ENCODE data around the gene GMDS. TPM values are rescaled to one million over a fixed set of nuclear protein-coding genes. Genes with fewer than 3 reads are reported as not detected.

Gene GMDS
- total and polyA plus RNA-seq, 2 of the 8 experiments (the other 6 are each of a cell fraction or from before 2014, with no cell fraction given) = 16.8 to 50.0 TPM

DNA sequence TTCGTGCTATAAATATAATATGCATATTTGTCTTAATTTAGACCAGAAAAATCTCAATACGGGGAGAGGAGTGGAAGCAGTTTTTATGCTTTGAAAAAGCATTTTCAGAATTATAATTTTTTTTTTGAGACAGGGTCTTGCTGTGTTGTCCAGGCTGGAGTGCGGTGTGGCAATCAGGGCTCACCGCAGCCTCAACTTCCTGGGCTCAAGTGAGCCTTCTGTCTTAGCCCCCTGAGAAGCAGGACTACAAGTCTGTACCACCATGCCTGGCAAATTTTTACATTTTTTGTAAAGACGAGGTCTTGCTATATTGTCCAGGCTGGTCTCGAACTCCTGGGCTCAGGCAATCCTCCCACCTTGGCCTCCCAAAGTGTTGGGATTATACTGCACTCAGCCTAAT is 438.5 kb downstream of the GMDS start:
- no peak overlapping the region for H2AK5ac ChIP-seq (ENCODE audit: low read depth, low read length)
- H3K4me2 ChIP-seq (ENCODE audit: insufficient read depth in 1 of 2, low read depth in 2 of 2, low read length in 2 of 2) = no peak overlapping the region
- no peaks in the 10 kb centered on the region for H3K23me2 ChIP-seq (ENCODE audit: low read depth, low read length)
- no peak overlapping the region for H2BK15ac ChIP-seq (ENCODE audit: low read length)
- H2BK5ac ChIP-seq (ENCODE audit: low read depth, low read length) = no peak overlapping the region
- H3K4me3 ChIP-seq (ENCODE audit: extremely low read depth in 1 of 4, insufficient read depth in 2 of 4, low read depth in 3 of 4, low read length in 4 of 4) = no peak overlapping the region
- no peak overlapping the region for H4K5ac ChIP-seq (ENCODE audit: insufficient read length, low read depth, low read length)
- no peak overlapping the region for H3K9ac ChIP-seq (replicated peaks in 1 of 4; ENCODE audit: extremely low read depth in 1 of 4, low read depth in 3 of 4, low read length in 3 of 4)
- H3K18ac ChIP-seq (ENCODE audit: extremely low read depth, low read length) = no peak overlapping the region
- no peak overlapping the region for H4K91ac ChIP-seq (replicated peaks; ENCODE audit: insufficient read length, low read length)
- no peaks in the 10 kb centered on the region for H3K79me1 ChIP-seq (ENCODE audit: low read depth, low read length)
- no peak overlapping the region for H3K27ac ChIP-seq (ENCODE audit: low read depth, low read length)
- H2BK120ac ChIP-seq (replicated peaks; ENCODE audit: low read depth, low read length) = no peak overlapping the region
- H3K9me3 ChIP-seq (ENCODE audit: insufficient read depth in 2 of 2, low read depth in 1 of 2, low read length in 1 of 2) = no peaks in the 10 kb centered on the region
- no peak overlapping the region for H3K4ac ChIP-seq (replicated peaks; ENCODE audit: insufficient read length, low read depth, low read length)
- no peaks in the 10 kb centered on the region for H3K36me3 ChIP-seq (ENCODE audit: control insufficient read depth in 2 of 4, insufficient read depth in 4 of 4, low read length in 3 of 4)
- DNase-seq (ENCODE audit: low read depth in 1 of 2, low spot score in 2 of 2) (no peak), FAIRE-seq (no peak)
- ChIA-PET CTCF (ENCODE audit: partially characterized antibody) (interaction anchor here (0.6 kb wide), 1 partner anchor 832 kb away, joined by 3 read pairs; no protein-coding TSS in a partner anchor), POLR2A (ENCODE audit: partially characterized antibody) (no interaction called here)
- no peak overlapping the region for H2BK12ac ChIP-seq (ENCODE audit: low read depth, low read length)
- no peak overlapping the region for H3K23ac ChIP-seq (ENCODE audit: insufficient read length)
- H3K56ac ChIP-seq (replicated peaks; ENCODE audit: insufficient read length, low read depth, low read length) = no peak overlapping the region
- WGBS, 2 experiments (ENCODE audit: extremely low coverage in 1 of 2, insufficient coverage in 1 of 2, insufficient read length in 1 of 2, insufficient replicate concordance in 2 of 2, low coverage in 1 of 2, low lambda C conversion rate in 2 of 2, missing lambda C conversion rate in 1 of 2) = 96% methylated on average over 6 of the region's 6 CpGs; no CpG with 5 or more reads in 1 of the 2 experiments
- H3K79me2 ChIP-seq (ENCODE audit: control insufficient read depth in 1 of 2, insufficient read depth in 2 of 2, low read length in 2 of 2) = no peaks in the 10 kb centered on the region
- TF ChIP-seq SIN3A (conservative IDR thresholded peaks at IDR 0.05 in 1 of 2, IDR thresholded peaks at IDR 0.05 in 1 of 2; ENCODE audit: low read depth in 1 of 2, low read length in 2 of 2) = no peak
- no peak for TF ChIP-seq JUND (IDR thresholded peaks at IDR 0.05; ENCODE audit: low read length)
- no peak for TF ChIP-seq EP300 (IDR thresholded peaks at IDR 0.05; ENCODE audit: borderline replicate concordance in 1 of 2, low read depth in 2 of 2, low read length in 2 of 2)
- no peak for TF ChIP-seq ASH2L (IDR thresholded peaks at IDR 0.05; ENCODE audit: low read length)
- TF ChIP-seq RBBP5 (IDR thresholded peaks at IDR 0.05; ENCODE audit: borderline replicate concordance, low read depth, low read length) = no peak
- TF ChIP-seq, protein P1, sequence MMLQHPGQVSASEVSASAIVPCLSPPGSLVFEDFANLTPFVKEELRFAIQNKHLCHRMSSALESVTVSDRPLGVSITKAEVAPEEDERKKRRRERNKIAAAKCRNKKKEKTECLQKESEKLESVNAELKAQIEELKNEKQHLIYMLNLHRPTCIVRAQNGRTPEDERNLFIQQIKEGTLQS (IDR thresholded peaks at IDR 0.05; ENCODE audit: insufficient read depth, low read depth, low read length) = no peak
- no peak for TF ChIP-seq KDM4A (IDR thresholded peaks at IDR 0.05; ENCODE audit: low read depth, low read length, severe bottlenecking)
- no peak for TF ChIP-seq HDAC6 (IDR thresholded peaks at IDR 0.05; ENCODE audit: low read depth, low read length)
- no peak for TF ChIP-seq POU5F1 (IDR thresholded peaks at IDR 0.05; ENCODE audit: low read depth, low read length)
- TF ChIP-seq SIX5 (IDR thresholded peaks at IDR 0.05; ENCODE audit: low read depth, low read length) = no peak
- no peak for TF ChIP-seq TAF7 (optimal IDR thresholded peaks at IDR 0.05; ENCODE audit: borderline replicate concordance, low read depth, low read length)
- TF ChIP-seq BRCA1 (IDR thresholded peaks at IDR 0.05; ENCODE audit: low read depth, low read length) = no peak
- no peak for TF ChIP-seq NRF1 (IDR thresholded peaks at IDR 0.05; ENCODE audit: low read depth, low read length)
- no peak overlapping the region for H2BK20ac ChIP-seq (ENCODE audit: low read length)
- no peak overlapping the region for H2AFZ ChIP-seq (ENCODE audit: low read length)
- no peaks in the 10 kb centered on the region for H3K27me3 ChIP-seq (replicated peaks in 1 of 4; ENCODE audit: control insufficient read depth in 3 of 4, extremely low read depth in 1 of 4, insufficient read depth in 3 of 4, low read length in 3 of 4)
- H4K20me1 ChIP-seq (replicated peaks in 1 of 2; ENCODE audit: control insufficient read depth in 1 of 2, insufficient read depth in 2 of 2, low read length in 2 of 2) = no peaks in the 10 kb centered on the region
- no peak overlapping the region for H4K8ac ChIP-seq (ENCODE audit: extremely low read depth, insufficient read depth, low read length)
- H3K4me1 ChIP-seq (replicated peaks in 1 of 4; ENCODE audit: control insufficient read depth in 3 of 4, insufficient read depth in 4 of 4, low read length in 3 of 4) = peaks cover 0 to 9% (median 3%) of the 10 kb centered on the region in 4 experiments; a peak in 4 of 7 replicates
- H3K14ac ChIP-seq (ENCODE audit: insufficient read length) = no peak overlapping the region
